ENCODE data around the gene SENP7.

DNA sequence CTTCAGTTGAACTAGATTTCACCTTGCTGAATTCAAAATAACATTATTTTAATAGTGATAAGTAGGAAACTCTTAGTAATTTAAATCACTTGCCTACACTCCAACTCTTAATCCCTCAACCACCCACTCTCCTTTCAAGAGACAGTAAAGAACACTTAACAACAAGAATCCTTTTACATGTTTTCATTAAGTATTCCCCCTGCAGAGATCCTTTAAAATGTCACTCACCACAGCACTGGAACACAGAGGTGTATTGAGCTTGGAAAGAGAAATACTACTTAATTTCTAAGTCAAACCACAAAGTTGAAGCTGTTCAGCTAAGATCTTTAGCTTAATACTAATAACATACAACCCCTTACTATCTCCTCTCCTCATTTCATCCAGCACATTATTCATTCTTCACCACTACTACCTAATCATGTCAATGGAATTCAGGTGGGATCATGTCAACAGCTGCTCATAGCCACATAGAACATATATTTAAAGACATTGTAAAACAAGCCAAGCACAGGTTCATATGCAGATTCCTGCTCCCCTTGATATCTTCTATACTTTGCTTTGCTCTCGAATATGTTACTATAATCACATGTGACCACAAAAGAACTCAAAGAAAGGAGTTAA, 233.1 kb downstream of the SENP7 start:
- TF ChIP-seq EZH2 (IDR thresholded peaks at IDR 0.05; ENCODE audit: insufficient read depth, poor library complexity, severe bottlenecking), result no peak
- no peak for TF ChIP-seq EZH2phosphoT487 (IDR thresholded peaks at IDR 0.05; ENCODE audit: insufficient read depth, low read depth)

Data from GM23248 (cell line).